HL-60 (cell line): ENCODE results near the gene STAT5B.

Source experiments
- DNase-seq, 2 experiments: peaks; one replicate each; pipeline ENCODE4 v3.0.0-alpha.2; 2010 to 2020; ENCODE audit warnings: low read depth in 1 of 2, low spot score in 1 of 2
- H3K27ac ChIP-seq: fragments of 250-450 bp; sonication (Bioruptor Pico); replicated peaks from 2 replicates; pipeline ENCODE4 v1.5.1; 2020; ENCODE audit warnings: mild to moderate bottlenecking, moderate library complexity
- H3K27me3 ChIP-seq: fragments of 250-450 bp; sonication (Bioruptor Pico); 2 replicates; pipeline ENCODE4 v1.5.1; 2021; ENCODE audit warnings: mild to moderate bottlenecking, moderate library complexity; ENCODE audit not compliant: insufficient read depth, poor library complexity, severe bottlenecking
- H3K4me3 ChIP-seq: replicated peaks from 2 replicates; pipeline ENCODE4 v1.5.1; 2011; ENCODE audit warnings: mild to moderate bottlenecking, control low read depth, low read length; ENCODE audit not compliant: insufficient read depth
- GABPA ChIP-seq: IDR thresholded peaks from 2 replicates; pipeline ENCODE4 v1.6.1; 2012; ENCODE audit warnings: low read depth
- POLR2AphosphoS5 ChIP-seq: IDR thresholded peaks from 2 replicates; pipeline ENCODE4 v1.6.1; 2012; ENCODE audit warnings: low read depth
- SPI1 ChIP-seq: IDR thresholded peaks from 2 replicates; pipeline ENCODE4 v1.6.1; 2012; ENCODE audit warnings: low read depth, mild to moderate bottlenecking, borderline replicate concordance
- TF ChIP-seq, protein P1 (sequence below): IDR thresholded peaks from 2 replicates; pipeline ENCODE4 v1.6.1; 2012; ENCODE audit warnings: low read depth; ENCODE audit not compliant: insufficient replicate concordance
- TF ChIP-seq, protein P2 (sequence below): IDR thresholded peaks from one replicate; pipeline ENCODE4 v1.5.1; 2011; ENCODE audit warnings: low read length, control low read depth, inconsistent platforms; ENCODE audit not compliant: insufficient read depth

The STAT5B gene

DNA sequence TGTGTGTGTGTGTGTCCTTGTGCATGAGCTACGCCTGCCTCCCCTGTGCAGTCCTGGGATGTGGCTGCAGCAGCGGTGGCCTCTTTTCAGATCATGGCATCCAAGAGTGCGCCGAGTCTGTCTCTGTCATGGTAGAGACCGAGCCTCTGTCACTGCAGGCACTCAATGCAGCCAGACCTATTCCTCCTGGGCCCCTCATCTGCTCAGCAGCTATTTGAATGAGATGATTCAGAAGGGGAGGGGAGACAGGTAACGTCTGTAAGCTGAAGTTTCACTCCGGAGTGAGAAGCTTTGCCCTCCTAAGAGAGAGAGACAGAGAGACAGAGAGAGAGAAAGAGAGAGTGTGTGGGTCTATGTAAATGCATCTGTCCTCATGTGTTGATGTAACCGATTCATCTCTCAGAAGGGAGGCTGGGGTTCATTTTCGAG is 34.6 kb upstream of the STAT5B start:
- H3K4me3 ChIP-seq: no peak overlapping the region
- TF ChIP-seq, protein P1, sequence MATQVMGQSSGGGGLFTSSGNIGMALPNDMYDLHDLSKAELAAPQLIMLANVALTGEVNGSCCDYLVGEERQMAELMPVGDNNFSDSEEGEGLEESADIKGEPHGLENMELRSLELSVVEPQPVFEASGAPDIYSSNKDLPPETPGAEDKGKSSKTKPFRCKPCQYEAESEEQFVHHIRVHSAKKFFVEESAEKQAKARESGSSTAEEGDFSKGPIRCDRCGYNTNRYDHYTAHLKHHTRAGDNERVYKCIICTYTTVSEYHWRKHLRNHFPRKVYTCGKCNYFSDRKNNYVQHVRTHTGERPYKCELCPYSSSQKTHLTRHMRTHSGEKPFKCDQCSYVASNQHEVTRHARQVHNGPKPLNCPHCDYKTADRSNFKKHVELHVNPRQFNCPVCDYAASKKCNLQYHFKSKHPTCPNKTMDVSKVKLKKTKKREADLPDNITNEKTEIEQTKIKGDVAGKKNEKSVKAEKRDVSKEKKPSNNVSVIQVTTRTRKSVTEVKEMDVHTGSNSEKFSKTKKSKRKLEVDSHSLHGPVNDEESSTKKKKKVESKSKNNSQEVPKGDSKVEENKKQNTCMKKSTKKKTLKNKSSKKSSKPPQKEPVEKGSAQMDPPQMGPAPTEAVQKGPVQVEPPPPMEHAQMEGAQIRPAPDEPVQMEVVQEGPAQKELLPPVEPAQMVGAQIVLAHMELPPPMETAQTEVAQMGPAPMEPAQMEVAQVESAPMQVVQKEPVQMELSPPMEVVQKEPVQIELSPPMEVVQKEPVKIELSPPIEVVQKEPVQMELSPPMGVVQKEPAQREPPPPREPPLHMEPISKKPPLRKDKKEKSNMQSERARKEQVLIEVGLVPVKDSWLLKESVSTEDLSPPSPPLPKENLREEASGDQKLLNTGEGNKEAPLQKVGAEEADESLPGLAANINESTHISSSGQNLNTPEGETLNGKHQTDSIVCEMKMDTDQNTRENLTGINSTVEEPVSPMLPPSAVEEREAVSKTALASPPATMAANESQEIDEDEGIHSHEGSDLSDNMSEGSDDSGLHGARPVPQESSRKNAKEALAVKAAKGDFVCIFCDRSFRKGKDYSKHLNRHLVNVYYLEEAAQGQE: no peak
- TF ChIP-seq SPI1 (no peak), POLR2AphosphoS5 (no peak), GABPA (no peak)
- TF ChIP-seq, protein P2, sequence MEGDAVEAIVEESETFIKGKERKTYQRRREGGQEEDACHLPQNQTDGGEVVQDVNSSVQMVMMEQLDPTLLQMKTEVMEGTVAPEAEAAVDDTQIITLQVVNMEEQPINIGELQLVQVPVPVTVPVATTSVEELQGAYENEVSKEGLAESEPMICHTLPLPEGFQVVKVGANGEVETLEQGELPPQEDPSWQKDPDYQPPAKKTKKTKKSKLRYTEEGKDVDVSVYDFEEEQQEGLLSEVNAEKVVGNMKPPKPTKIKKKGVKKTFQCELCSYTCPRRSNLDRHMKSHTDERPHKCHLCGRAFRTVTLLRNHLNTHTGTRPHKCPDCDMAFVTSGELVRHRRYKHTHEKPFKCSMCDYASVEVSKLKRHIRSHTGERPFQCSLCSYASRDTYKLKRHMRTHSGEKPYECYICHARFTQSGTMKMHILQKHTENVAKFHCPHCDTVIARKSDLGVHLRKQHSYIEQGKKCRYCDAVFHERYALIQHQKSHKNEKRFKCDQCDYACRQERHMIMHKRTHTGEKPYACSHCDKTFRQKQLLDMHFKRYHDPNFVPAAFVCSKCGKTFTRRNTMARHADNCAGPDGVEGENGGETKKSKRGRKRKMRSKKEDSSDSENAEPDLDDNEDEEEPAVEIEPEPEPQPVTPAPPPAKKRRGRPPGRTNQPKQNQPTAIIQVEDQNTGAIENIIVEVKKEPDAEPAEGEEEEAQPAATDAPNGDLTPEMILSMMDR: no peak
- no peak for DNase-seq
- peak overlapping the region; percentile 43; the same call in 1 of the 2 replicates for H3K27ac ChIP-seq
- H3K27me3 ChIP-seq: no peaks in the 10 kb centered on the region

DNA sequence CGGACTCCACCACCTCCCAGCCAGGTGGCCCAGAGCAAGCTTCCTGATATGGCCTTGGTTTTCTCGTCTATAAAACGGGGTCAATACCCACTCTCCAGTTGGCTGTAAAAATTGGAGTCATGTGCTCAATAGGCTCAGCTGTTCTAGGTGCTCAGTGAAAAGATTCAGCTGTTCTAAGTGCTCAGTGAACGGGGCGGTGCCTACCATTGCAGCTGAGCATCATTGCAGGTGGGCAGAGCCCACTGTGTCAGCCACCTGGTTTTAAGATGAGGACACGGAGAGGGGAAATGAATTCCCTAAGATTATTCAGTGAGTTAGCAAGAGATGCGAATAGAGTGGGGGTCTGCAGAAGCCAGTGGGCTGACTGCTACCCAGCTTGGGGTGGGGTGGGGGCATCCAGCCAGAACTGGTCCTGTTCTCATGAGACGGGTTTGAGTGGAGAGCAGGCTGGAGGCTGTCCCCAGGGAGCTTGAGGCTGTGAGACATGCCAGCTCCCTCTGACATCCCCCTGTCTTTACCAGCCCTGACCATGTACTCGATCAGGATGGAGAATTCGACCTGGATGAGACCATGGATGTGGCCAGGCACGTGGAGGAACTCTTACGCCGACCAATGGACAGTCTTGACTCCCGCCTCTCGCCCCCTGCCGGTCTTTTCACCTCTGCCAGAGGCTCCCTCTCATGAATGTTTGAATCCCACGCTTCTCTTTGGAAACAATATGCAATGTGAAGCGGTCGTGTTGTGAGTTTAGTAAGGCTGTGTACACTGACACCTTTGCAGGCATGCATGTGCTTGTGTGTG is 34.0 kb upstream of the STAT5B start:
- no peak overlapping the region for H3K27ac ChIP-seq
- no peak for DNase-seq
- H3K27me3 ChIP-seq: no peaks in the 10 kb centered on the region
- H3K4me3 ChIP-seq: no peak overlapping the region
- TF ChIP-seq SPI1: no peak
- TF ChIP-seq, protein P1: no peak
- no peak for TF ChIP-seq POLR2AphosphoS5
- TF ChIP-seq, protein P2: no peak
- TF ChIP-seq GABPA: no peak

DNA sequence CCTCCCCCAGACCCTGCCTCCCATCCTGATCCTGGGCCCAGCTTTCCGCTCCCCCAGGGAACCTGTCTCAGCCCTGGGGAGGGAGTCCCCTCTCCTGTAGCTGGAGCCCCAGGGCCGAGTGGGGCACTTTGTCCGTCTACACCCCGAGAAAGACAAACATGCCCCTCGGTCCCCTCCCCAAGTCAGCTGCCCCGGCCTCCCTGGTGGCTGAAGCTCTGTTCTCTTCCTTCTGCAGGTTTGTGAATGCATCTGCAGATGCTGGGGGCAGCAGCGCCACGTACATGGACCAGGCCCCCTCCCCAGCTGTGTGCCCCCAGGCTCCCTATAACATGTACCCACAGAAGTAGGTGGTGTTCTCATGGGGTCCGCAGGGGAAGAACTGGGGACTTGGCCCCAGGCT is 33.0 kb upstream of the STAT5B start:
- no peak overlapping the region for H3K4me3 ChIP-seq
- DNase-seq: no peak
- H3K27ac ChIP-seq: no peak overlapping the region
- no peak for TF ChIP-seq GABPA
- no peaks in the 10 kb centered on the region for H3K27me3 ChIP-seq

DNA sequence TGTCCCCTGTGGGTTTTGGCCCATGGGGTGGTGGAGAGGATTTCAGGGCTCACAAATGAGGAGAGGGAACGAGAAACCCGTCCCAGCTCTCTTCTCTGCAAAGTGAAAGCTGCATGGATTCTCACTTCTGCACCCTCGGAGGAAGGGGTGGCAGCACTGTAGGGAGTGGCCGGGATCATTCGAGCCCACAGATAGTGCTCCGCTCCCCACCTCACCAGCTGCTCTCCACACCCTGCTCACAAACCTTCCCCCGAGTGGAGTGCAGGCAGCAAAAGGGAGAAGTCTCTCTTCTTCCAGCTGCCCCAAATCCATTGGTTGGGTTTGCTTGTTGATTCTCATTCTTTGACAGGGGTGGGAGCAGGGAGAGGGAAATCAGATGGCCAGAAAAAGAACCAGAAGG is 32.3 kb upstream of the STAT5B start:
- Histone ChIP-seq H3K4me3 (no peak overlapping the region), H3K27me3 (no peaks in the 10 kb centered on the region), H3K27ac (no peak overlapping the region)
- TF ChIP-seq GABPA (no peak), POLR2AphosphoS5 (no peak), SPI1 (no peak)
- TF ChIP-seq, protein P2: no peak
- TF ChIP-seq, protein P1: no peak
- DNase-seq: no peak
